Heart right ventricle (tissue), 16 donors: ENCODE results near the gene ST6GALNAC3. TPM values are rescaled to one million over a fixed set of nuclear protein-coding genes. Genes with fewer than 3 reads are reported as not detected.

Experiments
- ATAC-seq, 8 donors: fragments of 200-7000 bp; cut with Tn5 transposase; one replicate each; pipeline ENCODE4 v1.9.1; 2020; ENCODE audit warnings: mild to moderate bottlenecking in 8 of 8, moderate library complexity in 8 of 8, moderate number of reproducible peaks in 1 of 8
- DNase-seq, 2 donors: peaks; one replicate each; pipeline ENCODE4 v3.0.0-alpha.2; 2020
- H3K27ac ChIP-seq, 10 donors: fragments of 200-600 bp; sonication (generic) in 2 of 10; one replicate each; pipeline versions ENCODE4 v1.5.0 to v1.8.0; 2020 to 2022; ENCODE audit warnings: mild to moderate bottlenecking in 3 of 10
- H3K27me3 ChIP-seq, 7 donors: fragments of 200-600 bp; one replicate each; pipeline ENCODE4 v1.8.0; 2021 to 2022; ENCODE audit warnings: mild to moderate bottlenecking in 2 of 7
- H3K36me3 ChIP-seq, 9 donors: fragments of 200-600 bp; sonication (generic) in 1 of 9; one replicate each; pipeline versions ENCODE4 v1.5.0 to v1.8.0; 2020 to 2022; ENCODE audit warnings: mild to moderate bottlenecking in 2 of 9
- H3K4me1 ChIP-seq, 9 donors: fragments of 200-600 bp; sonication (generic) in 1 of 9; one replicate each; pipeline versions ENCODE4 v1.5.0 to v1.8.0; 2020 to 2022; ENCODE audit warnings: mild to moderate bottlenecking in 4 of 9
- H3K4me3 ChIP-seq, 10 donors: fragments of 200-600 bp; sonication (generic) in 2 of 10; one replicate each; pipeline versions ENCODE4 v1.5.0 to v1.8.0; 2020 to 2022; ENCODE audit warnings: mild to moderate bottlenecking in 7 of 10, moderate library complexity in 2 of 10
- H3K9me3 ChIP-seq, 11 donors: fragments of 200-600 bp in 10 of 11; sonication (generic) in 2 of 11; one replicate each; pipeline versions ENCODE4 v1.5.0 to v1.8.0; 2013 to 2022; ENCODE audit warnings: mild to moderate bottlenecking in 2 of 11, control low read depth in 1 of 11, moderate library complexity in 1 of 11
- CTCF ChIP-seq, 9 donors: fragments of 200-600 bp; sonication (generic) in 2 of 9; IDR thresholded peaks; one replicate each; pipeline versions ENCODE4 v1.5.0 to v1.8.0; 2021 to 2022; ENCODE audit warnings: antibody characterized with exemption in 9 of 9, mild to moderate bottlenecking in 5 of 9, moderate library complexity in 1 of 9
- WGBS, 2 donors: extraction: QIAGEN DNeasy Blood & Tissue Kit; methylation state at CpG; one replicate each; pipeline ENCODE4 v1.1.7; 2013; ENCODE audit warnings: inconsistent platforms in 1 of 2; 5-methylcytosine and 5-hydroxymethylcytosine counted together
- intact Hi-C, 10 donors: fragments of 100-400 bp; cut with DNase I; formaldehyde crosslinking; loops; one replicate each; pipeline versions ENCODE4 v1.11.1 to v1.14.2; 2022
- polyA plus RNA-seq, 2 donors: library from polyadenylated mRNA; stranded (reverse); fragments of 200-250 nt; gene quantifications; one replicate each; pipeline ENCODE4 v1.2.3, GENCODE V29; 2013
- total RNA-seq, 10 donors: library from RNA; stranded (reverse); fragmentation: NEBNext Ultra II Directional in 3 of 10; extraction: Animal tissue kit (Norgen Biotek cat#: 25700) in 3 of 10; gene quantifications; one replicate each; pipeline versions ENCODE4 v1.2.1 to v1.2.4, GENCODE V29; 2021 to 2023
- donor health status: Arrhythmogenic right ventricular cardiomyopathy.
- donor health status: ischemic (EF 13 %, LVEDD 7.1; RV severe dilation, severe dysfunction).
- donor health status: healthy with polysubstance abuse.
- donor health status: DM: no; HTN: yes; CAD: no.
- donor health status: DM: no; HTN: no; CAD: no.
- donor health status: ischemic (EF 25% LVEDD 6.9; RV normal size, moderate dysfunction).
- donor health status: ischemic (EF 25% LVEDD 5.7; RV mildly dilated, moderate dysfunction).
- donor health status: healthy.
- donor health status: DM: yes; HTN: yes; CAD: no.
- donor health status: Ischemic cardiomyopathy.
- donor health status: ischemic (EF 35%, LVEDD 5.7; RV mildly dilated, moderate dysfunction).
- donor health status: nonischemic (EF 11% LVEDD 7.7; RV severe dilation, severe dysfunction).
- donor health status: DM: yes; HTN: yes; CAD: no.
- donor health status: PGD.
- donor health status: ischemic (EF 29% LVEDD 5.4; RV normal size, mild dysfunction).
- donor health status: nonischemic (EF 23%, LVEDD 6.1; RV moderate dilation, normal function).

Gene ST6GALNAC3
- total and polyA plus RNA-seq, 12 donors = 2.8 to 10.3 (median 4.8) TPM

GRCh38 chr1:76269155-76269554, 194.6 kb downstream of the ST6GALNAC3 start:
- peak in 6 of 8 donors; percentile 41 to 85 (median 62) for ATAC-seq

DNA sequence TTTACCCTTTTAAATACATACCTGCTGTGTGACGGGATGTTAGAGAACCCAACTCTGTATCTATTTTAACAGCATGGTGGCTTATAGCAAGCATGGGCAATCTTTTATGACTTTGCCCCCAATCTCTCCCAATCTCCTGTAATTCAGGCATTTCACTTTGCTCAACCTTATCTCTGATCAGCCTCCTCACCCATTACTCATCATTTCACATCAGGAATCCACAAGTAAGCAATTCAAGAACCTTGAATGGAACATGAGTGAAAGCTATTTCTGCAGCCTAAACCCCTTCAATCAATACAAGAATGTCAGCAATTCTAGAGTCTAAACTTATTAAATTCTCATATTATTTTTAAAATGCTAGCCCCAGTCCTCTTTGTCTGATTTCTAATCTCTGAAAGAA, 199.8 kb downstream of the ST6GALNAC3 start:
- no peak for ATAC-seq
- 95 to 100% methylated on average over 1 of the region's 1 CpG for WGBS, 2 donors
- Histone ChIP-seq H3K4me3 (no peak overlapping the region), H3K36me3 (no peaks in the 10 kb centered on the region), H3K4me1 (peaks cover 0 to 18% (median 7%) of the 10 kb centered on the region in 9 donors), H3K27me3 (no peaks in the 10 kb centered on the region), H3K9me3 (no peaks in the 10 kb centered on the region), H3K27ac (no peak overlapping the region)
- no peak for DNase-seq
- TF ChIP-seq CTCF (IDR thresholded peaks at IDR 0.05) = no peak
- intact Hi-C loops = no loop called here

More at GRCh38 chr1:76269155-76269554, 194.6 kb downstream of the ST6GALNAC3 start:
- WGBS, 2 donors = 43 to 48% methylated on average over 2 of the region's 2 CpGs
- DNase-seq = no peak
- intact Hi-C loops = loop anchor here in 1 of 10 donors (10.0 kb wide), 1 partner anchor 64 kb away; no protein-coding TSS in a partner anchor
- TF ChIP-seq CTCF (IDR thresholded peaks at IDR 0.05) = no peak
- Histone ChIP-seq H3K9me3 (no peaks in the 10 kb centered on the region), H3K36me3 (no peaks in the 10 kb centered on the region), H3K27ac (peak overlapping the region in 2 of 10 donors; percentile 31 to 57), H3K27me3 (no peaks in the 10 kb centered on the region), H3K4me1 (peaks cover 0 to 44% (median 17%) of the 10 kb centered on the region in 9 donors), H3K4me3 (no peak overlapping the region)

- H3K27ac ChIP-seq = no peak overlapping the region
- DNase-seq (no peak), ATAC-seq (no peak)
- H3K36me3 ChIP-seq = no peaks in the 10 kb centered on the region
- no peak overlapping the region for H3K4me3 ChIP-seq
- WGBS, 2 donors = 75 to 83% methylated on average over 3 of the region's 3 CpGs
- no peak for TF ChIP-seq CTCF (IDR thresholded peaks at IDR 0.05)
- no peaks in the 10 kb centered on the region for H3K27me3 ChIP-seq
- no peaks in the 10 kb centered on the region for H3K9me3 ChIP-seq
- H3K4me1 ChIP-seq = peaks cover 0 to 14% (median 5%) of the 10 kb centered on the region in 9 donors
- intact Hi-C loops = no loop called here
These were observed 200.2 kb downstream of the ST6GALNAC3 start for GRCh38 chr1:76274718-76275117.

DNA sequence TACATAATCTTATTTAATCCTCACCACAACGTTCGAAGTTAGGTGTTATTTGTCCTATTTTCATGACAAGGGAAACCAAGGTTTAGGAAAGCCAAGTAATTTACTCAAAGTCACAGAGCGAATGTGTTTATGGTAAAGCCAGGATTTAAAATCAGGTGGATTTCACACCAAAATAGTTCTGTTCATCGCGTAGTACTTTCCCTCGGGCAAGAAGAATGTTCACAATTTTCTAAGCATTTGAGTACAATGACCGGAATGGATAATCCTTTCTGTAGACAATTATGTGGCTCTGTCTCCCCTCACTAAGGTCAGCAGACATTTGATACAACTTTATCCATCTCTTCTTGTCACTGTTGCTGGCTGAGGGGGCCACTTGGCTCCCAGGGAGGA, 204.2 kb downstream of the ST6GALNAC3 start:
- no peak overlapping the region for H3K4me3 ChIP-seq
- no peak for TF ChIP-seq CTCF (IDR thresholded peaks at IDR 0.05)
- ATAC-seq (no peak), DNase-seq (no peak)
- intact Hi-C loops = no loop called here
- H3K36me3 ChIP-seq = no peaks in the 10 kb centered on the region
- H3K4me1 ChIP-seq = peaks cover 0 to 8% (median 0%) of the 10 kb centered on the region in 9 donors
- H3K27ac ChIP-seq = no peak overlapping the region
- no peaks in the 10 kb centered on the region for H3K27me3 ChIP-seq
- WGBS, 2 donors = 91 to 93% methylated on average over 7 of the region's 7 CpGs
- H3K9me3 ChIP-seq = no peaks in the 10 kb centered on the region
